ENCODE results near the gene MAGI1.
"Not testable (repeated sequence)": the region's sequence is repeated elsewhere in the genome, so short reads cannot be mapped to it uniquely, and the experiment has no call there.

MAGI1 gene

DNA sequence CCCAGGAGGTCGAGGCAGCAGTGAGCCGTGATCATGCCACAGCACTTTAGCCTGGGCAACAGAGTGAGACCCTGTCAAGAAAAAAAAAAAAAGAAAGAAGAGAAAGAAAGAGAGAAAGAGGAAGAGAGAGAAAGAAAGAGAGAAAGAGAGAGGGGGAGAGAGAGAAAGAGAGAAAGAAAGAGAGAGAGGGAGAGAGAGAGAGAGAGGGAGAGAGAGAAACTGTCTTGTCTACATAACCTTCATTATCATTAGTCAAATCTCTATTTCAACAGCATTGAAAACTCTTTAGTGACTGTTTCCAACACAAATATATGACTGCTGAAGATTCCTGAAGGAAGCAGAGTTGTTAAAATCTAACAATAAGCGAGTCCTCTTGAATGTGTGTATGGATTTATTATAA, 304.3 kb downstream of the MAGI1 start:
- DNase-seq = no peak

- DNase-seq = no peak
Measured at GRCh38 chr3:65733459-65733858, 305.3 kb downstream of the MAGI1 start.

DNA sequence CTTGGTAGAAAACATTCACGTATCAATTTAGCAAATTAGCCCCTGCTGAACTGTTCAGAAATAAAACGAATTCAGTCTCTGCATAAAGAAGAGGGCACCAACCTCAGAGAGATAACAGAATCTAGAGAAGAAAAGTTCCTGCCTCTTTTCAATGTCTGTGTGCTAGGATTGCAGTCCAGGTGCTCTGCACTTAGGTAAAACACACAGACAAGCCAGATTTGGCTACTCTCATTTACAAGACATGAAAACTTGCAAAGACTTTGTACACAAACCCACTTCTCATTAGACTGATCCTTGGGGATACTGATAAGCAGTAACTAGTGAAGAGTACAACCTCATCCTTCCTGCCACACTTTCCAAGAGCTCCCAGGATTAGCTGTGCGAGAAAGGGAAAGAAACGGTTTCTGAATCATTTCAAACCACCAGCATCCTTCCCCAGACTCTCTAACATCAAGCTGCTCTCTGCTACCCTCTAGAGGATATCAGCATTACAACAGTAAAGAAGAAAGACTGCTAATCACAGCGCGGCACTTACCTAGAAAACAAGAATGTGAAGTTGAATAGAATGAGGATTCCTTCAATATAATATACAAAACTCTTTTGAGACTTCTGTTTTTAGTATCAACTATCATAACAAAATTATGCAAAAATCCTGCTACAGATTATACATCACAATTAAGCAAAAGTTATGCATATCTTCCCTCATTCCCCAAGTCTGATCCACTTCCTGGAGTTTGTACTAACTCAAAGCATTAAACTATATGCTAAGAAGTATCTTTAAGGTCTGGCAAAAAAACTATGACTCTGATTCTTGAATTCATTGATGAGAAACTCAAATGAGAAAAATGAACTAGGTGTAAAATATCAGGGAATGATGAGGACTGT, 306.4 kb downstream of the MAGI1 start:
- DNase-seq = peak; percentile 86

DNA sequence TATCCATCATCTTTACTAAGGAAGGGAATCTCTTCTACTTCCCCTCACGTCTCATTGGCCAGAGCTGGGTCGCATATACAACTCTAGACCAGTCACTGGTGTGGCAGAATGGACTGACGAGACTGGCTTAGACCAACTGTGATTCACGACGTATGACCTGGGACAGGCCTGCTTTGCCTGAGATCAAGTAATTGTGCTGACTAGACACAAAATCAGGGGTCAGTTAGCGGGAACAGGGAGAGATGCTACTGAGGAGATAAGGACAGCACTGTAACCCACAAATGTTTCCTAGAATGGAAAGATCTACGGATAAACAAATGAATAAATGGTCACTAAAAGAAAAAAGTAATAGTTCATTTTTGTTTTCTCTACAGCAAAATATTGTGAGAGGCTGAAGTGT, 308.3 kb downstream of the MAGI1 start:
- DNase-seq = no peak

- DNase-seq = no peak
Measured at GRCh38 chr3:65729973-65730372, 308.7 kb downstream of the MAGI1 start.

- DNase-seq = no peak
Measured at GRCh38 chr3:65729555-65729954, 309.2 kb downstream of the MAGI1 start.

DNA sequence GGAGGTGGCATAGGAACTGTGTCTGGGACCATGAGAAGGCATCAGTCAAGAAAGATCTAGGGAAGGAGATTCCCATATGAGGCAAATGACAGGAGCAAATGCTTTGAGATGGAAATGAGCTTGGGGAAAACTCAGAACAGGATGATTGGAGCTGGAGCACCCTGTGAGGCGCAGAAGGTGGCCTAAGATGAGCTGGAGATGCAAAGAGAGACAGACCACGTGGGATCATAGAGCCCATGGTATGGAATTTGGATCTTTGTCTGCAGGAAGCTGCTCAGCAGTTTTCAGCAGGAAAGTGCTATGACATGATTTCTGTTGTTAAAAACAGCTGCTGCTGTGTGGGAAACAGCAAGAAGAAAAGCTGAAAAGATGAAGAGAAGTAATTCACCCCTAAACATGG, 310.6 kb downstream of the MAGI1 start:
- DNase-seq = no peak

DNA sequence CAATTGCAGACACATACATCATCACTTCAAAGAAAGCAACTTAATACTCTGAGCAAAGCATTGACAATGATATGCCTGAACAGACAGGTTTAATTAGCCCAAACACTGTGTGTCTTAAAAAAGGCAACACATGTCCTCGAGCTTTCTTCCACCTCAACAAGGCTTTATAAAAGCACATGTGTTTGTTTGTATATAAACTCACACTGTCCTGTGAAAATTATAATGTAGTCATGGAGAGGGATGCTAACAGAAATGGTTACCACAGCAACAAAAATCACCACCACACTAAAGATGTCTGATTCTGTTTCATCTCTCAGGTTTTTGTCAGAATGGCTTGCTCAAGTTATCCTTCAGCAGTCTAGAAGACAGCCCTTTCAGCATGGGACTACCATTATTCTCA, 314.7 kb downstream of the MAGI1 start:
- DNase-seq = no peak

- no peak for DNase-seq
Measured at GRCh38 chr3:65723011-65723410, 315.7 kb downstream of the MAGI1 start.

GRCh38 chr3:65720989-65721737, 317.6 kb downstream of the MAGI1 start:
- DNase-seq = no peak

GRCh38 chr3:65719639-65720038, 319.1 kb downstream of the MAGI1 start:
- DNase-seq = not testable (repeated sequence)

- DNase-seq = no peak
Measured at GRCh38 chr3:65717676-65718346, 320.9 kb downstream of the MAGI1 start.

DNA sequence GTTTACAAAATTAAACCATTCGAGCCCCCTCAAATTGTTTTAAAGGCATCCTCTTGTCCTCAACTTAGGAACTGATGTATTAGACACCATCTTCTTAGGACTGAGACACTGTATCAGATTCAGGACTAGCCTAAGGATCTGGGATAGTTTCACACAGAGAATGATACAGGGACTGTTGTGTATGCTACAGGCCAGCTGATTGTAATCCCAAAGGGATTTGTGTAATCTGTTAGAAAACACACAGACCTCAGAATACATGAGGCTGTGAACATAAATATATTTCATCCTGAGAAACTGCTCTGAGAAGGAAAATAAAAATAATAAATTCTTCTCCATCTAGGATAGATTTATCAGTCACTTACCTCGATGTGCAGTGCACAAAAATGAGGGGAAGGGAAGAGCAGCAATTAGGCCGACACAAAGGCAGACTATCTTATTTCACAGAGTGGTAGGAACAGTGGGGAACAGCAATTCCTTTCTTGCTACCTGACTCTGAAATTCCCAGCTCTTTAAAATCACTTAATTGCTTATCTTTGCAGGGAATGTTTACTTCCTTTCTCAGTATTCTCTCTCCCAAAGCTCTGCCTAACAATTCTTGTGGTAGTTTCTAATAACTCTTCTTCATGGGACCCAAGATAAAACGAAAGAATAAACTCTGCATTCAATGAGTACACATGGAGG, 322.5 kb downstream of the MAGI1 start:
- DNase-seq = no peak

GRCh38 chr3:65714134-65714533, 324.6 kb downstream of the MAGI1 start:
- DNase-seq = peak; percentile 49

DNA sequence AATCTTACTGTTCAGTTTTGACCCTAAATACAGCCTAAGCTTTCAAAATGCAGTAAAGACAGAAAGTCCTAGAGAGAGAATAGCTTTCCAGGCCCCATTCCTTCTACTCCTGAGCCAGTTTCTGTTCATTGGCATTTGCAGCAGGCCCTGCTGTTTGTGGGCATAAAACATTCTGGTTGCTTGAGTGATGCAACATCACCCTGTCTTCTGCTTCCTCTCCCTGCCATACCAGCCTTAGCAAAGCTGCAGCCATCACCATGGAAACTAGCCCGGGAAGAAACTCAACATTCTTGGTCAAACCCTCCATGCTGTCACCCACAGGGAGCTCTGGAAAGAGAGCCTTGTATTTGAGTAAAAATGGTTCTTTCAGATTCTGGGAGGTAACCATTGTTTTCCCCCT, 325.7 kb downstream of the MAGI1 start:
- DNase-seq = peak; percentile 36

GRCh38 chr3:65712140-65712539, 326.6 kb downstream of the MAGI1 start:
- no peak for DNase-seq

GRCh38 chr3:65706776-65707568, 331.7 kb downstream of the MAGI1 start:
- DNase-seq = no peak

GRCh38 chr3:65706301-65706700, 332.4 kb downstream of the MAGI1 start:
- DNase-seq = no peak

DNA sequence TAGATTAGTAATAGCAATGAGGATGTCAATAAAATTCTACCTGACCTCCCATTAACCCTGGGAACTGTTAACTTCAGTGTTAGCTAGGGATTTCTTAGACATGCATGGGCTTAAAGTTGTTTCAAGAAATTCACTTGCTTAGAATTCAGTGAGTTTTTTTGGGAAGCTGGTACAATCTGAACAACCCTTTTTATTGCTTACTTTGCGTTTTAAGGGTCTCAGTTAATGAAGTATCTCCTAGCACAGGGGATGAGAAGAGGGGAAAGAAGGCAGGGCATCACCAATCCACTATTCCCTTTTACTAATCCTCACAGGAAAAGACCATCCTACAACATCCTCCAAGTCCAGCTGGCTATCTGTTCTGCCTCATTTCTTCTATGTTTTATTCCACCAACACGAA, 334.9 kb downstream of the MAGI1 start:
- DNase-seq = no peak

DNA sequence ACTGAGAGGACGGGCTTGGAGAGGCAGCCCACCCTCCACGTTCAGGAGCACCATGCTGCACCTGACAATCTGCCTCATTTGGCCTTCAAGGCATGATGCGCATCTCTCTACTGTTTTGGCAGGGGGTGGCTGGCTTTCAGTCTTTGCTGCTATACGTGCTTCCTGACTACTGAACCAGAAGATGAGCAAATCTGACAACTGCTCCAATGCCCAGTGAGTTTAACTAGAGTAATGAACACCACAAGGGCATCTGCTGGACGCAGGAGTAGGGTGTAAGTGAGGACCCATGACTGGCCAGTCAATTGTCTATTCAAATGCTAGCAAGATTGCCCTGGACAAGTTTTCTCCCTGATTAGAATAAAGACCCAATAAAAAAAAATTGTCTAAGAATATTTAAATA, 335.7 kb downstream of the MAGI1 start:
- no peak for DNase-seq

DNA sequence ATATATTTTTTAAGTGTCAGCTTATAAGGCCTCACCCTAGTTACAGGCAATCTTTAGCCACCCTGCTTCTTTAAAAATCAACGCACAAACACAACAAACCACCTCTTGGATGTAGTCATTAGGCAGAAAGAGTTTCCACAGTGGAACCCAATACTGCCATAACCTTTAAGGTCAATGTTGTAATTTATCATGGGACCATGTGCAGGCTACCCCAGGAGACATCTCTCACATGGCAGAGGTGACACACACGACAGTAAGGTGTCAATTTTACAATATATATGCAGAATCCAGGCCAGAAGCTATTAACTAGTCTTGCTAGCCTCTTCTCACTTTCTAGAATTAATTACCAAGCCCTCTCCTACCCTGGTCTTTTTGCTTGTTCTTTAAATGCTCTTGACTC, 336.5 kb downstream of the MAGI1 start:
- DNase-seq = no peak

GRCh38 chr3:65701516-65701915, 337.2 kb downstream of the MAGI1 start:
- no peak for DNase-seq
